Fibroblast of lung (primary cell): ENCODE results near the gene OR2J2. TPM values are rescaled to one million over a fixed set of nuclear protein-coding genes. Genes with fewer than 3 reads are reported as not detected.
"Not testable (repeated sequence)": the region's sequence is repeated elsewhere in the genome, so short reads cannot be mapped to it uniquely, and the experiment has no call there.

ENCODE experiments used
- DNase-seq, 2 donors: peaks; one replicate each; pipeline versions ENCODE4 v3.0.0 to v3.0.0-alpha.2; 2010; ENCODE audit warnings: low read depth in 2 of 2
- H2AFZ ChIP-seq: 2 replicates; pipeline ENCODE4 v1.5.1; 2012; ENCODE audit warnings: low read length, control low read depth, inconsistent platforms
- H3K27ac ChIP-seq: 2 replicates; pipeline ENCODE4 v1.5.1; 2011; ENCODE audit warnings: low read length, control low read depth; ENCODE audit not compliant: insufficient read depth
- H3K27me3 ChIP-seq: 2 replicates; pipeline ENCODE4 v1.5.1; 2011; ENCODE audit warnings: mild to moderate bottlenecking, low read length; ENCODE audit not compliant: control insufficient read depth, insufficient read depth
- H3K36me3 ChIP-seq: 2 replicates; pipeline ENCODE4 v1.5.1; 2011; ENCODE audit warnings: low read length; ENCODE audit not compliant: control insufficient read depth, insufficient read depth
- H3K4me1 ChIP-seq: 2 replicates; pipeline ENCODE4 v1.5.1; 2011; ENCODE audit warnings: low read length; ENCODE audit not compliant: control insufficient read depth, insufficient read depth; ENCODE audit errors: extremely low read depth
- H3K4me2 ChIP-seq: 2 replicates; pipeline ENCODE4 v1.5.1; 2011; ENCODE audit warnings: low read length, control low read depth; ENCODE audit not compliant: insufficient read depth; ENCODE audit errors: extremely low read depth
- H3K4me3 ChIP-seq, 4 experiments: fragments of 200-600 bp in 1 of 4; sonication (generic) in 1 of 4; replicated peaks in 1 of 4; 2 replicates each; pipeline ENCODE4 v1.5.1; 2011 to 2016; ENCODE audit warnings: low read length in 4 of 4, low read depth in 3 of 4, mild to moderate bottlenecking in 3 of 4, control low read depth in 2 of 4, inconsistent platforms in 1 of 4, mixed read lengths in 1 of 4; ENCODE audit not compliant: insufficient read depth in 1 of 4; ENCODE audit errors: control extremely low read depth in 1 of 4
- H3K79me2 ChIP-seq: 2 replicates; pipeline ENCODE4 v1.5.1; 2012; ENCODE audit warnings: mild to moderate bottlenecking, low read length, inconsistent platforms; ENCODE audit not compliant: control insufficient read depth, insufficient read depth
- H3K9ac ChIP-seq: 2 replicates; pipeline ENCODE4 v1.5.1; 2011; ENCODE audit warnings: mild to moderate bottlenecking, low read length, control low read depth; ENCODE audit not compliant: insufficient read depth
- H3K9me3 ChIP-seq: 2 replicates; pipeline ENCODE4 v1.5.1; 2012; ENCODE audit warnings: low read depth, low read length; ENCODE audit not compliant: control insufficient read depth, insufficient read depth
- H4K20me1 ChIP-seq: 2 replicates; pipeline ENCODE4 v1.5.1; 2011; ENCODE audit warnings: low read length; ENCODE audit not compliant: control insufficient read depth, insufficient read depth; ENCODE audit errors: extremely low read depth
- EZH2 ChIP-seq: IDR thresholded peaks from 2 replicates; pipeline ENCODE4 v1.5.1; 2012; ENCODE audit warnings: low read length, control low read depth, mild to moderate bottlenecking; ENCODE audit errors: missing control alignments
- polyA plus RNA-seq, 2 donors: library from polyadenylated mRNA; depleted of rRNA in 1 of 2; stranded (reverse) in 1 of 2; unstranded in 1 of 2; fragments of >200 nt; gene quantifications; 2 replicates each; pipeline ENCODE4 v1.2.1, GENCODE V29; 2011 to 2012; ENCODE audit warnings: missing spikeins in 1 of 2
- total RNA-seq: library from RNA; depleted of rRNA; stranded (reverse); fragments of >200 nt; gene quantifications from 2 replicates; pipeline ENCODE4 v1.2.1, GENCODE V29; 2014
- TF ChIP-seq, protein P1 (sequence below), 2 donors: IDR thresholded peaks in 1 of 2; conservative IDR thresholded peaks in 1 of 2; 1 replicate in 1 of 2; 2 replicates in 1 of 2; pipeline ENCODE4 v1.5.1; 2011 to 2012; ENCODE audit warnings: low read length in 2 of 2, control low read depth in 1 of 2, inconsistent platforms in 1 of 2, low read depth in 1 of 2, mild to moderate bottlenecking in 1 of 2

Gene OR2J2
- total and polyA plus RNA-seq, 2 donors (not counting 1 experiment from before 2014, with no cell fraction given): not detected

DNA sequence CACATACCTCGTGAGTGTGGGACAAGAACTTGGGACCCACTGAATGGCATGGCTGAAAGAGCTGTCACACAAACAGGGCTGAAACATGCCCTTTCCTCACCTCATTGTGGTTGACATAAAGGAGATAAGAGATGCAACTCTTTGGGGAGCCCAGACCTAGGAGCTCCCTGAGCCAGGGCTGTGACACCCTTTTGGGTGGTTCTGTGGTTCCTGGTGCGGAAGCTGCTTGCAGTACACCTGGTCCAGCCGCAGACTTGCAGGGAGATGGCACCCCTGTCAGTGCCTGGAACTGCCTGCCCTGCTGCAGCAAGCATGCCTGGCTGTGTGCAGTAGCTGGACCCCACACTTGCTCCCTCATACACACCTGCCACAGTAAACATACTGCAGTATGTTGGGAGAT is 31.3 kb downstream of the OR2J2 start:
- no peak for DNase-seq
- Histone ChIP-seq H4K20me1 (no peaks in the 10 kb centered on the region), H3K4me2 (no peak overlapping the region), H3K27me3 (no peaks in the 10 kb centered on the region), H3K9ac (no peak overlapping the region), H3K27ac (no peak overlapping the region), H2AFZ (no peak overlapping the region), H3K79me2 (no peaks in the 10 kb centered on the region), H3K4me1 (no peaks in the 10 kb centered on the region), H3K36me3 (no peaks in the 10 kb centered on the region), H3K9me3 (no peaks in the 10 kb centered on the region), H3K4me3 (no peak overlapping the region)
- TF ChIP-seq EZH2: no peak
- TF ChIP-seq, protein P1, sequence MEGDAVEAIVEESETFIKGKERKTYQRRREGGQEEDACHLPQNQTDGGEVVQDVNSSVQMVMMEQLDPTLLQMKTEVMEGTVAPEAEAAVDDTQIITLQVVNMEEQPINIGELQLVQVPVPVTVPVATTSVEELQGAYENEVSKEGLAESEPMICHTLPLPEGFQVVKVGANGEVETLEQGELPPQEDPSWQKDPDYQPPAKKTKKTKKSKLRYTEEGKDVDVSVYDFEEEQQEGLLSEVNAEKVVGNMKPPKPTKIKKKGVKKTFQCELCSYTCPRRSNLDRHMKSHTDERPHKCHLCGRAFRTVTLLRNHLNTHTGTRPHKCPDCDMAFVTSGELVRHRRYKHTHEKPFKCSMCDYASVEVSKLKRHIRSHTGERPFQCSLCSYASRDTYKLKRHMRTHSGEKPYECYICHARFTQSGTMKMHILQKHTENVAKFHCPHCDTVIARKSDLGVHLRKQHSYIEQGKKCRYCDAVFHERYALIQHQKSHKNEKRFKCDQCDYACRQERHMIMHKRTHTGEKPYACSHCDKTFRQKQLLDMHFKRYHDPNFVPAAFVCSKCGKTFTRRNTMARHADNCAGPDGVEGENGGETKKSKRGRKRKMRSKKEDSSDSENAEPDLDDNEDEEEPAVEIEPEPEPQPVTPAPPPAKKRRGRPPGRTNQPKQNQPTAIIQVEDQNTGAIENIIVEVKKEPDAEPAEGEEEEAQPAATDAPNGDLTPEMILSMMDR (conservative IDR thresholded peaks at IDR 0.05 in 1 of 2, IDR thresholded peaks at IDR 0.05 in 1 of 2; ENCODE audit: low read depth in 1 of 2, low read length in 2 of 2): no peak

GRCh38 chr6:29211488-29211887 is 40.8 kb downstream of the OR2J2 start:
- Histone ChIP-seq H3K4me1 (no peaks in the 10 kb centered on the region), H3K4me3 (no peak overlapping the region), H3K4me2 (no peak overlapping the region), H2AFZ (no peak overlapping the region), H3K27ac (no peak overlapping the region), H4K20me1 (no peaks in the 10 kb centered on the region), H3K79me2 (no peaks in the 10 kb centered on the region), H3K27me3 (no peaks in the 10 kb centered on the region), H3K9ac (no peak overlapping the region), H3K36me3 (no peaks in the 10 kb centered on the region), H3K9me3 (no peaks in the 10 kb centered on the region)
- TF ChIP-seq, protein P1 (conservative IDR thresholded peaks at IDR 0.05 in 1 of 2, IDR thresholded peaks at IDR 0.05 in 1 of 2; ENCODE audit: low read depth in 1 of 2, low read length in 2 of 2): no peak
- TF ChIP-seq EZH2: no peak
- no peak for DNase-seq

GRCh38 chr6:29216528-29216927 is 45.8 kb downstream of the OR2J2 start:
- H3K79me2 ChIP-seq: no peaks in the 10 kb centered on the region
- H3K9me3 ChIP-seq: no peaks in the 10 kb centered on the region
- TF ChIP-seq, protein P1 (conservative IDR thresholded peaks at IDR 0.05 in 1 of 2, IDR thresholded peaks at IDR 0.05 in 1 of 2; ENCODE audit: low read depth in 1 of 2, low read length in 2 of 2): no peak
- TF ChIP-seq EZH2: no peak

DNA sequence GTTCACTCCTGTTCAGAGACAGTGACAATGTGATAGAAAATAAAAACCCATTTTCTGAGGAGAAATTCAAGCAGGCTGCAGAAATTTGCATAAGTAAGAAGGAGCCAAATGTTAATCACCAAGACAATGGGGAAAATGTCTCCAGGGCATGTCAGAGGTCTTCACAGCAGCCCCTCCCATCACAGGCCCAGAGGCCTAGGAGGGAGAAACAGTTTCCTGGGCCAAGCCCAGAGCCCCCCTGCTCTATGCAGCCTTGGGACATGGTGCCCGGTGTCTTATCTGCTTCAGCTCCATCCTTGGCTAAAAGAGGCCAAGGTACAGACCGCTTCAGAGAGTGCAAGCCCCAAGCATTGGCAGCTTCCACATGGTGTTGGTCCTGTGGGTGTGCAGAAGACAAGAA is 46.5 kb downstream of the OR2J2 start:
- H3K27ac ChIP-seq, H3K9ac ChIP-seq, H3K79me2 ChIP-seq, H4K20me1 ChIP-seq, H3K4me1 ChIP-seq, H3K4me3 ChIP-seq, H3K27me3 ChIP-seq, DNase-seq, H2AFZ ChIP-seq, H3K9me3 ChIP-seq, H3K36me3 ChIP-seq, H3K4me2 ChIP-seq: not testable (repeated sequence)

More at GRCh38 chr6:29216528-29216927, 45.8 kb downstream of the OR2J2 start:
- H3K9ac ChIP-seq: no peak overlapping the region
- H3K27me3 ChIP-seq: no peaks in the 10 kb centered on the region
- no peak overlapping the region for H3K4me3 ChIP-seq
- no peaks in the 10 kb centered on the region for H4K20me1 ChIP-seq
- H3K36me3 ChIP-seq: no peaks in the 10 kb centered on the region
- no peaks in the 10 kb centered on the region for H3K4me1 ChIP-seq
- H2AFZ ChIP-seq: no peak overlapping the region
- H3K27ac ChIP-seq: no peak overlapping the region
- no peak overlapping the region for H3K4me2 ChIP-seq
- DNase-seq: no peak

DNA sequence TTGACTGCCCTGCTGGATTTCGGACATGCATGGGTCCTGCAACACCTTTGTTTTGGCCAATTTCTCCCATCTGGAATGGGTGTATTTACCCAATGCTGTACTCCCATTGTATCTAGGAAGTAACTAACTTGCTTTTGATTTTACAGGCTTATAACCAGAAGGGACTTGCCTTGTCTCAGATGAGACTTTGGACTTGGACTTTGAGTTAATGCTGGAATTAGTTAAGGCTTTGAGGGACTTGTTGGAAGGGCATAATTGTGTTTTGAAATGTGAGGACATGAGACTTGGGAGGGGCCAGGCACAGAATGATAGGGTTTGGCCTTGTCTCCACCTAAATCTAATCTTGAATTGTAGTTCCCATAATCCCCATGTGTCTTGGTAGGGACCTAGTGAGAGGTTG is 47.3 kb downstream of the OR2J2 start:
- H3K36me3 ChIP-seq, H4K20me1 ChIP-seq, DNase-seq, H3K4me2 ChIP-seq, H3K9me3 ChIP-seq, H3K4me3 ChIP-seq, H3K27ac ChIP-seq, H3K4me1 ChIP-seq, H2AFZ ChIP-seq, H3K79me2 ChIP-seq, H3K9ac ChIP-seq, H3K27me3 ChIP-seq: not testable (repeated sequence)
